ENCODE results near the gene PHAF1. TPM values are rescaled to one million over a fixed set of nuclear protein-coding genes. Genes with fewer than 3 reads are reported as not detected.
A peak's percentile ranks its signal among the peaks of the same experiment; 100 is the strongest.

PHAF1 gene
- total and polyA plus RNA-seq, 2 of the 13 experiments (the other 11 are each of a cell fraction or from before 2014, with no cell fraction given): 48.3 to 174 TPM

- TF ChIP-seq IRF9 (CRISPR knock-in tag; IDR thresholded peaks at IDR 0.05; ENCODE audit: borderline replicate concordance) (peak; percentile 92), BCL3 (CRISPR knock-in tag; IDR thresholded peaks at IDR 0.05) (peak; percentile 77), NR3C1 (CRISPR knock-in tag; IDR thresholded peaks at IDR 0.05) (no peak), HINFP (CRISPR knock-in tag; IDR thresholded peaks at IDR 0.05; ENCODE audit: low read depth) (peak; percentile 40; the same call in 1 of the 2 replicates), ZNF782 (CRISPR knock-in tag; IDR thresholded peaks at IDR 0.05; ENCODE audit: borderline replicate concordance) (no peak), AGO2 (optimal IDR thresholded peaks at IDR 0.05; ENCODE audit: low read depth, low read length) (peak; percentile 73), BRCA1 (CRISPR knock-in tag; IDR thresholded peaks at IDR 0.05) (no peak), GABPB1 (CRISPR knock-in tag; IDR thresholded peaks at IDR 0.05) (peak; percentile 65; the same call in 1 of the 2 replicates), PHB2 (IDR thresholded peaks at IDR 0.05; ENCODE audit: partially characterized antibody) (no peak), ZNF562 (CRISPR knock-in tag; IDR thresholded peaks at IDR 0.05; ENCODE audit: borderline replicate concordance) (no peak), KLF12 (CRISPR knock-in tag; IDR thresholded peaks at IDR 0.05; ENCODE audit: borderline replicate concordance) (no peak), KAT8 (CRISPR knock-in tag; IDR thresholded peaks at IDR 0.05) (no peak), EEA1 (CRISPR knock-in tag; IDR thresholded peaks at IDR 0.05; ENCODE audit: borderline replicate concordance) (peak; percentile 67; the same call in 1 of the 2 replicates), NR2C2 (CRISPR knock-in tag; IDR thresholded peaks at IDR 0.05; ENCODE audit: borderline replicate concordance) (no peak), ZNF34 (CRISPR knock-in tag; IDR thresholded peaks at IDR 0.05; ENCODE audit: borderline replicate concordance) (0 out of 2 replicates have a peak, but pooled peaks have one; percentile 76), ZZZ3 (CRISPR knock-in tag; IDR thresholded peaks at IDR 0.05; ENCODE audit: borderline replicate concordance) (peak; percentile 65; the same call in 1 of the 2 replicates), FOXP1 (IDR thresholded peaks at IDR 0.05) (no peak), FOXP1 (CRISPR knock-in tag; IDR thresholded peaks at IDR 0.05) (no peak), RNF2 (conservative IDR thresholded peaks at IDR 0.05; ENCODE audit: low read depth) (peak; percentile 59; the same call in 1 of the 2 replicates), SMC3 (IDR thresholded peaks at IDR 0.05; ENCODE audit: low read length) (no peak), PPARG (CRISPR knock-in tag; conservative IDR thresholded peaks at IDR 0.05) (0 out of 2 replicates have a peak, but pooled peaks have one; percentile 40), ZNF777 (CRISPR knock-in tag; IDR thresholded peaks at IDR 0.05) (peak; percentile 75), HDAC2 (CRISPR knock-in tag; IDR thresholded peaks at IDR 0.05) (peak; percentile 83), DBP (CRISPR knock-in tag; IDR thresholded peaks at IDR 0.05; ENCODE audit: not compliant biosample characterization) (peak; percentile 82), TFDP2 (CRISPR knock-in tag; IDR thresholded peaks at IDR 0.05) (peak; percentile 74)
These were observed 68.3 kb downstream of the PHAF1 start (continued) for GRCh38 chr16:67177743-67178699.

All from HepG2 (cell line).